ENCODE measurements around the gene DDX24.

Gene DDX24

DNA sequence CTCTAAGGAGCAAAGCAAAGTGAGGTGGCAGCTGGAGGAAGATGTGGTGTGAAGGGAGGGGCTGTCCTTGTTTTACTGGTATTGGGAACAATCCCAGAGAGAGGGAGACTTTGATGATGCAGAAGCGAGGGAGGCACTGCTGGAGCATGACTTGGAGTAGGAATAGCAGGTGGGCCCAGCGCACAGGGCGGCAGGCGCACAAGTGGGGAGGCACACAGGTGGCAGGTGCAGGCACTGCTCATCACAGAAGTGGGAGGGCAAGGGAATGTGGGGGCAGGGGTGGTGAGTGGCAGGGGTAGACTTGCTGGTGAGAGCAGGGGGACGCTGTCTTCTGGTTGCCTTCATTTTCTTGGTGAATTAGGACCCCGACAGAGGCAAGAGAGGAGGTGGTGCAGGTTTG lies 18.0 kb upstream of the DDX24 start:
- no peaks in the 10 kb centered on the region for H3K4me1 ChIP-seq (ENCODE audit: insufficient read depth, poor library complexity, severe bottlenecking)
- H3K27me3 ChIP-seq (ENCODE audit: insufficient read depth, poor library complexity, severe bottlenecking) = no peaks in the 10 kb centered on the region
- no peak overlapping the region for H3K4me3 ChIP-seq (ENCODE audit: severe bottlenecking)
- H3K36me3 ChIP-seq (ENCODE audit: low read depth) = peaks cover 7% of the 10 kb centered on the region; the same call in 1 of the 2 replicates
- H3K9me3 ChIP-seq (ENCODE audit: severe bottlenecking) = no peaks in the 10 kb centered on the region
- TF ChIP-seq, protein P1, sequence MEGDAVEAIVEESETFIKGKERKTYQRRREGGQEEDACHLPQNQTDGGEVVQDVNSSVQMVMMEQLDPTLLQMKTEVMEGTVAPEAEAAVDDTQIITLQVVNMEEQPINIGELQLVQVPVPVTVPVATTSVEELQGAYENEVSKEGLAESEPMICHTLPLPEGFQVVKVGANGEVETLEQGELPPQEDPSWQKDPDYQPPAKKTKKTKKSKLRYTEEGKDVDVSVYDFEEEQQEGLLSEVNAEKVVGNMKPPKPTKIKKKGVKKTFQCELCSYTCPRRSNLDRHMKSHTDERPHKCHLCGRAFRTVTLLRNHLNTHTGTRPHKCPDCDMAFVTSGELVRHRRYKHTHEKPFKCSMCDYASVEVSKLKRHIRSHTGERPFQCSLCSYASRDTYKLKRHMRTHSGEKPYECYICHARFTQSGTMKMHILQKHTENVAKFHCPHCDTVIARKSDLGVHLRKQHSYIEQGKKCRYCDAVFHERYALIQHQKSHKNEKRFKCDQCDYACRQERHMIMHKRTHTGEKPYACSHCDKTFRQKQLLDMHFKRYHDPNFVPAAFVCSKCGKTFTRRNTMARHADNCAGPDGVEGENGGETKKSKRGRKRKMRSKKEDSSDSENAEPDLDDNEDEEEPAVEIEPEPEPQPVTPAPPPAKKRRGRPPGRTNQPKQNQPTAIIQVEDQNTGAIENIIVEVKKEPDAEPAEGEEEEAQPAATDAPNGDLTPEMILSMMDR (IDR thresholded peaks at IDR 0.05; ENCODE audit: poor library complexity, severe bottlenecking) = no peak
- DNase-seq (ENCODE audit: low spot score) = no peak
- H3K27ac ChIP-seq (ENCODE audit: poor library complexity, severe bottlenecking) = no peak overlapping the region
- no peak for ATAC-seq (ENCODE audit: low read depth)

DNA sequence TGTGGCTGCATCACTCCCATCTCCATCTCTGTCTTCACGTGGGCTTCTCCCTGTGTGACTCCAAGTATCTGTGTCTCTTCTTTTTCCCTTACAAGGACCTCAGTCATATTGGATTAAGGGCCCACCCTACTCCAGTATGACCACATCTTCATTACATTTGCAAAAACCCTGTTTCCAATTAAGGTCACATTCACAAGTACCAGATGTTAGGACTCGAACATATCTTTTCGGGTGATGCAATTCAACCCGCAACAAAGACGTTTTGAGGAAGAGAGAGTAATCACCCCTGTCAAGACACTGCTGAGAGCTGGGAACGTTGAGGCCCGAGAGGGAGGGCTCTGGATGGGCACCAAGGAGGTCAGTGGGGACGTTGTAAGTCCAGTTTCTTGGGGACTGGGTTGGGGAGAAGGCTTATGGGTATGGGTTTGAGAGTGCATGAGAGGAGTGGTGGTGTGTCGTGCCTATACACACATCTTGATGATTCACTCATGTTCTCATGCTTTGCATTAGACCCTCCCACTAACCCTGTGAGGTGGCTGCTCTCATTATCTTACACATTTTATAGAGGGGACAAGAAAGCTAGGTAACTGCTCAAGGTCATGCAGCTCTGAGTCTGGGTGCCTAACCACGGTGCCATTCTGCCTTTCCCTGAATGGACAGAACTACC lies 17.5 kb upstream of the DDX24 start:
- no peak overlapping the region for H3K27ac ChIP-seq (ENCODE audit: poor library complexity, severe bottlenecking)
- H3K4me3 ChIP-seq (ENCODE audit: severe bottlenecking) = no peak overlapping the region

DNA sequence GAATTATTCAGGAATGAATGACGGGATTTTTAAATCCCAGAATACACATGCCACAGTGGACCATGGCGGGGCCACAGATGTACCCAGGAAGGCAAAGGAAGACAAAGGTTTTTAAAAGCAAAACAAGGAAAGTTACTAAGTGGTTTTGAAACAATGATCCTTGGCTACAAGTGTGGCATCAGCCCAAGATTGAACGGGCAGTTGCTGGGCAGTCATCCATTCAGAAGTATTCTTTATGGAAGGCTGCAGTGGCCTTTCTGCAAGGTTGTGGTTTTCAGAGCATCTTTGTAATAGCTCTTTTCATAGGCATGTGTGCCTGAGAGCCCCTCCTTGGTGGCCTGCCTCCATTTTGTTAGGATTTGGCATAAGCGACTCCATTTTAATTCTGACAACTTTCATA lies 16.1 kb upstream of the DDX24 start:
- DNase-seq (ENCODE audit: low spot score) = no peak
- H3K36me3 ChIP-seq (ENCODE audit: low read depth) = peaks cover 7% of the 10 kb centered on the region; the same call in 1 of the 2 replicates

More for the DNA sequence above, 17.5 kb upstream of the DDX24 start:
- Histone ChIP-seq H3K9me3 (ENCODE audit: severe bottlenecking) (no peaks in the 10 kb centered on the region), H3K4me1 (ENCODE audit: insufficient read depth, poor library complexity, severe bottlenecking) (no peaks in the 10 kb centered on the region), H3K27me3 (ENCODE audit: insufficient read depth, poor library complexity, severe bottlenecking) (no peaks in the 10 kb centered on the region), H3K36me3 (ENCODE audit: low read depth) (peaks cover 7% of the 10 kb centered on the region; the same call in 1 of the 2 replicates)
- ATAC-seq (ENCODE audit: low read depth) (no peak), DNase-seq (ENCODE audit: low spot score) (no peak)
- TF ChIP-seq, protein P1 (IDR thresholded peaks at IDR 0.05; ENCODE audit: poor library complexity, severe bottlenecking) = no peak

DNA sequence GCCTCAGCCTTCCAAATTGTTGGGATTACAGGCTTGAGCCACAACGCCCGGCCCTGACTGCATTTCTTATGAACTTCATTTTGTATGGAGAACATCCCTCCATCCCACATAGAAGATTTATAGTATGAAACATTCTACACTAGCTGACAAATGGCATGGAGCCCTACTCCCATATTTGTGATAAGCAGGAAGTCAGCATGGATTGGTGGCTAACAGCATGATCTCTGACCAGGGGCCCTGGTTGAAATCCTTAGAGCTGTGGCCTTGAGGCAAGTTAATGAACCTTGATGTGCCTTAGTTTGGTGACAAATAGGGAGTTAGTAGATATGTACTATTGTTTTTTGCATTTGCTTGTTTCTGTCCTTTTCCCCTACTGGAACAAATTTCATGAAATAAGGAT lies 12.4 kb upstream of the DDX24 start:
- Histone ChIP-seq H3K9me3 (ENCODE audit: severe bottlenecking) (no peaks in the 10 kb centered on the region), H3K4me3 (ENCODE audit: severe bottlenecking) (no peak overlapping the region), H3K27ac (ENCODE audit: poor library complexity, severe bottlenecking) (no peak overlapping the region), H3K36me3 (ENCODE audit: low read depth) (peaks cover 11% of the 10 kb centered on the region), H3K27me3 (ENCODE audit: insufficient read depth, poor library complexity, severe bottlenecking) (no peaks in the 10 kb centered on the region), H3K4me1 (ENCODE audit: insufficient read depth, poor library complexity, severe bottlenecking) (peaks cover 12% of the 10 kb centered on the region)
- ATAC-seq (ENCODE audit: low read depth) (no peak), DNase-seq (ENCODE audit: low spot score) (no peak)
- TF ChIP-seq, protein P1 (IDR thresholded peaks at IDR 0.05; ENCODE audit: poor library complexity, severe bottlenecking) = no peak

More for the DNA sequence above, 16.1 kb upstream of the DDX24 start:
- H3K4me1 ChIP-seq (ENCODE audit: insufficient read depth, poor library complexity, severe bottlenecking) = no peaks in the 10 kb centered on the region
- no peaks in the 10 kb centered on the region for H3K9me3 ChIP-seq (ENCODE audit: severe bottlenecking)
- no peak for ATAC-seq (ENCODE audit: low read depth)
- no peaks in the 10 kb centered on the region for H3K27me3 ChIP-seq (ENCODE audit: insufficient read depth, poor library complexity, severe bottlenecking)
- no peak overlapping the region for H3K27ac ChIP-seq (ENCODE audit: poor library complexity, severe bottlenecking)
- TF ChIP-seq, protein P1 (IDR thresholded peaks at IDR 0.05; ENCODE audit: poor library complexity, severe bottlenecking) = no peak
- no peak overlapping the region for H3K4me3 ChIP-seq (ENCODE audit: severe bottlenecking)

DNA sequence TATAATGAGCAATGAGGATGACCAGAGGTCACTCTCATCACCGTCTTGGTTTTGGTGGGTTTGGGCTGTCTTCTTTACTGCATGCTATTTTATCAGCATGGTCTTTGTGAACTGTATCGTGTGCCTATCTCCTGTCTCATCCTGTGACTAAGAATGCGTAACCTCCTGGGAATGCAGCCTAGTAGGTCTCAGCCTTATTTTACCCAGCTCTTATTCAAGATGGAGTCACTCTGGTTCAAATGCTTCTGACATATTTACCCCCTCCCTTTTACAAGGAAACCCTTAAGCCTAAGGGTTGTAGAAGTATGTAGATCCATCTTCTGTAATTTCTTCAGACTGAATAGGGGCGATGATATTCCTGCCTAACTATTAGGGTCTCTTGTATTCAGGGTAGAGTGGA lies 8.5 kb upstream of the DDX24 start:
- TF ChIP-seq, protein P1 (IDR thresholded peaks at IDR 0.05; ENCODE audit: poor library complexity, severe bottlenecking) = no peak
- peak; percentile 48; the same call in 1 of the 3 replicates for ATAC-seq (ENCODE audit: low read depth)
- H3K9me3 ChIP-seq (ENCODE audit: severe bottlenecking) = no peaks in the 10 kb centered on the region
- H3K36me3 ChIP-seq (ENCODE audit: low read depth) = peaks cover 4% of the 10 kb centered on the region; the same call in 1 of the 2 replicates
- no peak overlapping the region for H3K4me3 ChIP-seq (ENCODE audit: severe bottlenecking)
- H3K4me1 ChIP-seq (ENCODE audit: insufficient read depth, poor library complexity, severe bottlenecking) = peaks cover 12% of the 10 kb centered on the region
- no peak for DNase-seq (ENCODE audit: low spot score)
- H3K27me3 ChIP-seq (ENCODE audit: insufficient read depth, poor library complexity, severe bottlenecking) = no peaks in the 10 kb centered on the region
- H3K27ac ChIP-seq (ENCODE audit: poor library complexity, severe bottlenecking) = no peak overlapping the region

Data from RWPE2 (cell line).